HG02852 (cell line): ENCODE measurements around the gene TMCC2.
"Not testable (repeated sequence)": the region's sequence is repeated elsewhere in the genome, so short reads cannot be mapped to it uniquely, and the experiment has no call there.

Experiments
- ATAC-seq: cut with Tn5 transposase; IDR thresholded peaks from one replicate; pipeline ENCODE4 v1.9.1; 2021; ENCODE audit warnings: mild to moderate bottlenecking, moderate library complexity; ENCODE audit not compliant: unreplicated experiment

TMCC2 gene

DNA sequence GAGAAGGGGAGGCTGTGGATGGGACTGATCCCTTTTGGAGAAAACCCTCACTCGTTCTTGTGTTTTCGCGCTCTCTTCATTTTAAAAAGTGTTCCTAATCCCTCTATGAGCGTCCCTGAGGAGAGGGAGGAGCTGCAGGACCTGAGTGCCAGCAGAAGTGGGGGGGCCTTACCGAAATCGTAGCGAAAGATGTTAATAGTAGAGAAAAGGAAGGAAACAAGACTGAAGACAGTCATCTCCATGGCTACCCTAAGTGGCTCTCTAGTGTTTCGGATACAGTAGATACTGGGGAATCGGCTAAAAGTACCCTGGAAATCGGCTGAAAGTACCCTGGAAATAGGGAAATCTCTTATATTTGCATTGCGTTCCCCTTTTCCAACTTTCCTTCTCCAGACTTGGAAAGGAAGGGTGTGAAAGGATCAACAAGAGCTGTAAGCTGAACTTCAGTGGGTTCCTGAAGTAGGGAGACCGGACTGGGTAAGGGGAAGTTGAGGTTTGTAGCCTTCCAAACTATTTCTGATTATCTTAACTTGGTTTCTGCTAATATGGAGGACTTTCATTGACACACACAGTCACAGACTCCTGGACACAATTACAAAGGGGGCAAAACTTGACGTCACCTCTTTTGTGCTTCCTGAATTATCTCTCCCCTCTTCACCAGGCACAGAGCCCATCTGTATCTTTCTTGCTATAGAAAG, 15.8 kb upstream of the TMCC2 start:
- peak; percentile 21 for ATAC-seq

DNA sequence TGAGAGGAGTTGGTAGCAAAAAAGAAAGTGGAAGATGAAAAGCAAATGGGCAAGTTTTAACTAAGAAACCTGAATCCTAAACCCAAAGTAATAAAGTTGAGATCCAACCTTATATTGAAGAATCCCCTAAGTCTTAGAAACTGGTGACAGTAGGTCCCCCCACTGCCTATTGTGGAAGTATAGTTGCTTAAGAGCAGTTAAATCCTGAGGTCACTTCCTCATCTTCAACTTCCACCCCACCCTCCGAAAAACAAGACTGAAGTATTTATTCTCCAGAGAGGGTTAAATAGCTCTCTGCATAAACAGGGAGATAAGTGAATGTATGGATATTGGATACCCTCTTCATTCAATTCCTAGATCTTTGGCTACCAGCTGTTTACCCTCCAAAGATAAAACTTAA, 13.0 kb upstream of the TMCC2 start:
- no peak for ATAC-seq

DNA sequence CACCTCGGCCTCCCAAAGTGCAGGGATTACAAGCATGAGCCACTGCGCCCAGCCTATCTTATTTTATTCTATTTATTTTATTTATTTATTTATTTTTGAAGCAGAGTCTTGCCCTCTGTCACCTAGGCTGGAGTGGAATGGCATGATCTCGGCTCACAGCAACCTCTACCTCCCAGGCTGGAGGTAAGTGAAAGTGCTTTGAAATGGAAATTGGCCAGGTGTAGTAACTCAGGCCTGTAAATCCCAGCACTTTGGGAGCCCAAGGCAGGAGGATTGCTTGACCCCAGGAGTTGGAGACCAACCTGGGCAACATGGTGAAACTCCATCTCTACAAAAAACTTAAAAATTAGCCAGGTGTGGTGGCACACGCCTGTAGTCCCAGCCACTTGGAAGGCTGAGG, 11.2 kb upstream of the TMCC2 start:
- ATAC-seq: no peak

DNA sequence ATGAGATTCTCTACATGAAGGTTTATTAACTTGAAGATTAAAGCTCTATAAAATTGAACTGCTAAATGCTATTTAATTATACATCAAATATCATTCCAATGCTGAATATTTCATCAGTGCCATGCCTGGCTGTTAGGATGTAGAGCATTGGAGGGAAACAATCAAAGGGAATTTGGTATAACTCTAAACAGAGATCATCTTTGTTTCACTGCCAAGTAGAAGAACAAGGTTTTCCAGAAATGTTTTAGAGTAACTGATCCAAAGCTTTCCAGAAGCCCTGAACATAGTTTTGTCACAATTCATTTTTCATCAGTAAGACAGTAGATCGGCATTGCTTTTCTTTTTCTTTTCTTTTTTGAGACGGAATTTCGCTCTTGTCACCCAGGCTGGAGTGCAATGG, 10.3 kb upstream of the TMCC2 start:
- no peak for ATAC-seq

DNA sequence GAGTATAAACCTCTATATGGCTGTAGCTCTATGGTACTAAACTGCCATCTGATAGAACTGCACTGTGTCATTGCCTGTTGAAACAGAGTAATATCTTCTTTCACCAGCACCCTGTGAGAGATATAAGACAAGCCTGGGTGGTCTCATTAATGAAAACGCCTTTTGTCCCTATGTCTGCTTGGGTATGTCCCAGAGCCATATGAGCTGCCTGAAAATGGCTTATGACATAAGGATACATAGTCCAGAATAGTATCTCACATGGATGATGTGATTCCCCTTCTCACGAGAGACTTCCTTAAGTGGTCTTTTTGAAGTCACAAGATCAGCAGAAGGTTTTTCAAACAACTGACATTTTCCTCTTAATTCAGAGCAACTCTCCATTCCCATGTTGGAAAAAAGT, 7.3 kb upstream of the TMCC2 start:
- ATAC-seq: no peak

DNA sequence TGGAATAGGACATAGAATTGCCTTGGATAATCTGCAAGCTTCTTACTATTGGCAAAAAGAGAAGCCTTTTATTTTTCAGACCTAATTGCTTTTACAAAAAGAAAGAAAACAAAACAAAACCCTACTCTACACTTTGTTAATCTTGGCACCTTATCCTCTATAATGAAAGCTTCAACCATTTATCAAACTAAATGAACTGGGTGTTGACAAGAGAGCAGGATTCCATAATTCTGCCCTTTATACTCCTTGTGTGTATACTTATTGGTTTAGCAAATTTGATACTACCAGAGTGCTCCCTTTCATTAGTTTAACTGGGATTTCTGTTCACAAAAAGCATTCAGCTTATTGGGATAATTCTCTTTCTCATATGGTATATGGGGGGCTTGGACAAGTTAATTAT, 3.0 kb upstream of the TMCC2 start:
- no peak for ATAC-seq

DNA sequence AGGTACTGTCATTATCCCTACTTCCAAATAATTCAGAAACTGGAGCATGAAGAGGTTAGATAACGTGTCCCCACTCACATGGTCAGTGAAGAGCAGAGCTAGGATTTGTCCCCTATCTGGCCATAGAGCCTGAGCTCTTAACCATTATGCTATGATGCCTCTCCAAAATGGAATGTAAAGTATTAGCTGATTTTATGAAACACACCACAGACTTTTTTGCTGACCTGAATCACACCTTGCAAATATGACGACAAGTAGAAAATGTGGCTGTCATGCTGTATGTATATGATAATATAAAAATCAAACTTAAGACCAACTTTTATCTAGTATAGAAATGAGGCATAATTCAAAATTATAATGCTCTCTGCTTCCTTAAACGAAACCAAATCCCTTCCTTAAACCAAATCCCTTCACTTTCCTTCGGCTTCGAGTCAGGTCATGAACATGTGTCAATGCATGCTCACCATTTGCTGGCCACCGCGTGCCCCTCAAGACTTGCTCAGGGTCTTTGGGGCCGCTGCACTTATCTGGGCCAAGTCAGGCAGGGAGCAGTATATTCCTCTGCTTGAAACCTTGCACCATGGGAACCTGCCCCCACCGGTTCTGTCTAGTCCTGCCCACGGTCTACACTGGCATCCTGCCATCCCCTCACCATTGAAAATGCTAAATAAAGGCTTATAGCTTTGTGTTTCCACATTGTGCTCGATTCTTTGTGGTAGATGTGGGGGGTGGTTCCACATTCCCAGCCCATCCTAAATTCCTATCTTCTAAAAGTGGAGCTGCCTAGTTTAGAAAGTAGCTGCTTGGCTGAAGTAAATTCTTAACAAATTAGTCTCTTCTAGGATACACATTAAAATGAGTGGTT, 1.6 kb upstream of the TMCC2 start:
- no peak for ATAC-seq

DNA sequence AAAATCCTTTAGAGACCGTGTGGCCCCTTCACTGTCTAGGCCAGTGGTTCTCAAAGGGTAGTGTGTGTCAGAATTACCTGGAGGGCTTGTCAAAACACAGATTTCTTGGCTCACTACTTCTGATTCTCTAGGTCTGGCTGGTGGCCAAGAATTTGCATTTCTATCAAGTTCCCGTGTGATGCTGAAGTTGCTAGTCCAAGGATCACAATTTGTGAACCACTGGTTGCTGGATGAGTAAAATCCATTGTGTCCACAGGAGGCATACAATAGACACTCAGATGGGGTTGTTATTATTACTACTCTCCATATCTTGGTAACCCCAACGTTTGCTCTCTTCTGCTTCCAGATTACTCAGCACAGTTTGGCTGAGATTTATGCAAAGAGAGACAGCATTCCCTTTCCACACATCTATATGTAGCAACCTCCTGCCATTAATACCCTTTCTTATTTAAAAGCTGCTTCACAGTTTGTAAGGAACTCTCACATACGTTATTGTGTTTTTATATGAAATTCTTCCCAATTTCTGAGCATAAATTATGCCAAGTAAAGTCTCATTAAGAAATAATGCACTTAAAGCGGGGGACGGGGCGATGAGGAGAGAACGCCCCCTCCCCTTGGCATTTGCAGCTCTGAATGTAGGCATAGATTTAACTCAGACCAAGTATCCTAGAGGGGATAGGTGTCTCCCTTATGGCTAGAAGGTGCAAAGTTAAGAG, 720 bp upstream of the TMCC2 start:
- ATAC-seq: no peak

DNA sequence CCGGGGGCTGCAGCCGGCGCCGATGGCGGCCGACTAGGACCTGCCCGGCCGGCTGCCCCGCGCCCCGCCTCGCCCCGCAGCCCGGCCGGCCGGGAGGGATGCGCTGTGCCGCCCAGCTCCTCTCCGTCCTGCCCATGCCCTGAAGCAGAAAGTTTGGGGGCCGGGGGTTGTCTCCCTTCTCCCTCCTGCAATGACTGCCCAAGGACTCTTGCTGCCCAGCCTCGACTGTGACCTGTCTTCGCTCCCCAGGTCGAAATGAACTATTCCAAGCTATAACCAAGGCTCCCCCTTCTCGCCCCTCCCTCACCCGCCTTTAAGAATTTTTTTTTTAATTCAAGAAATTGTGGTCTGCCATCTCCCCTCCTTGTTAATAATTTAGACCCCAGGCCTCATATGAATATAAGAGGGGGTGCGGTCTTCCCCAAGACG, 361 bp downstream of the TMCC2 start:
- ATAC-seq: peak; percentile 19

DNA sequence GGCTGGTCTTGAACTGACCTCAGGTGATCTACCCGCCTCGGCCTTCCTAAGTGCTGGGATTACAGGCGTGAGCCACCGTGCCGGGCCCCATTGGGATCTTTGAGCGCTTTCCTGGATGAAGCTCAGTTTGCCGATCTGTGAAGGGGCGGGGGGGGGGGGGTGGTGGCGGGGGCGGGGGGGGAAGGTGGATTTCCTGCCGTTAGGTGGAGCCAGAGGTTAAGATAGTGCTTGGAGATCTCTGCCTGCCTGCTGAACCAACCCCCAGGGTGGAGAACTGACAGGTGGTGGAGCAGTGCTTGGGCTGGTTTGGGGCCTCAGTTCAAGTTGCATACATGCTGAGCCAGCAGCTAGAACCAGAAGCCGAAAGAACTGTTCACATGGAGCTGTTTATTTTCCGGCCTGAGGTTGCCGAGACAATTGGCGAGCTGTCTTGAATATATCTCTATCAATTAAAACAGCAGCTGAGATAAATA, 1.7 kb downstream of the TMCC2 start:
- ATAC-seq: no peak

DNA sequence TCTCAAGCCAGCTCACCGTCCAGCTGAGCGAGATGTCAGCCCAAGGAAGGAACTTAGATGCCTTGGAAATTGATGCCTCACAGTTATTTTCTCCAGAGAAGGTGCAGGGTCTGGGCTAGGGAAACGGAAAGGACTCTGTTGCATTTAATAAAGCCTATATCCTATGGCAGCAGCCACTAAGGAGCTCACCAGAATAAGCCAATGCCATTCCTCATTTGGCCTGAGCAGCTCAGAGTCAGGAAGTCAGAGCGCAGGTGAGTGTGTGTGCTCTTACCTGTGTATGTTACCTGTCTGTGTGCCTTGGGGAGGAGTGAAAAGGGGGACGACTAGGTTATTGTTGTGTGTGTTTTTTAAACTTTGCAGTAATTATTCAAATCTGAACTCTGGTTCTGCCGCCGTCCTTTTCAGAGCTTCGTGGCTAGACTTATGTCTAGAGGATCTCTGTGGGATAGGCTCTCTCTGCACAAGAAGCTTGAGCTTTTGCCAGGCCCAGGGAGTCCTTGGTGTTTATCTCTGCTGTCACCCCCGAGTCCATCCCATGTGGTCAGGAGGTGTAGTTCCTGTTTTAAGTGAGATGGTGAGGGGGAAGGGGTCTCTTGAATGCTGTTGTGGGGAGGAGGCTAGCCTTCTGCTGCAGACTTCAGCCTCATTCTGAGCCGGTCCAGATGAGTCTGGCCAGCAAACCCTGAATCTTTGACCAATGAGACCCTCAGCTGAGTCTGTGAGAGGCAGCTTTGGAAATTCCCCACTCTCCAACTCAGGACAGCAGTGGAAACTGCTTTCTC, 2.4 kb downstream of the TMCC2 start:
- no peak for ATAC-seq

DNA sequence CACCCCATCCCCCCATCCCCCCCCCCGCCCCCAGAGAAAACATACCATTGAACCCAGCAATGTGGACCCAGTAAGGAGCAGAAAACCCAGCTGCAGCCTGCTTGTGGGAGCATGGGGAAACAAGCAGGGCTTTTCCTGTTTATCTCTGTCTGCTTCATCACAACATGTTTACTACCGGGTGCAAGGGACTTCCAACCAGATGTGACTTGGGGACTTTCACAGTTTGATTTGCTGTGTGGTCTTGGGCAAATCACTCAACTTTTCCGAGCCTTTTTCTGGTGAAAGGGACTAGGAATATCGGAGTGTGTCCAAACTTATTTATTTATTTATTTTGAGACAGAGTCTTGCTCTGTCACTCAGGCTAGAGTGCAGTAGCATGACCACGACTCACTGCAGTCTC, 3.2 kb downstream of the TMCC2 start:
- no peak for ATAC-seq

DNA sequence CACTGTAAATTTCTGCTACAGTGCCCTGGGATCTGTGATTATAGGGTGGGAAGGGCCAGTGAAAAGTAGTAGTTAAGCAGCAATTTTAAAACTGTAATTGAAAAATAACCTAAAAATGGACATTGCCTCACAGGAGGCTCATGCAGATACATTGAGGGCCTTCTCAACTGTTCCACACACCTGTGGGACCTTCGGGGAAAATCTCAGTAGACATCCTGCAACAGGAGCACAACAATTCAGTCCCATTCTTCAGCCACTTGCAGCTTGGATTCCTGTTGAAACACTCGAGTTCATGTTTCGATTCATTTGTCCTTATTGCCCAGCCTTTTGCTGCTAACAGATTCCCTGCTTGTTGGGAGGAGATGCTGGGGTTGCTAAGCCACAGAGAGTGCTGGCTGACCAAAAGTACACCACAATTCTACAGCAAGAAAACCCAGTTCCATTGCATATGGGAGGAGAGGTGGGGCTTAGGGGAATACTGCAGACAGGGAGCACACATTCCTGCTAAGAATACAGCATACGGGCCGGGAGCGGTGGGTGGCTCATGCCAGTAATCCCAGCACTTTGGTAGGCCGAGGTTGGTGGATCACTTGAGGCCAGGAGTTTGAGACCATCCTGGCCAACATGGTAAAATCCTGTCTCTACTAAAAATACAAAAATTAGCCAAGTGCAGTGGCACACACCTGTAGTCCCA, 4.5 kb downstream of the TMCC2 start:
- ATAC-seq: no peak

DNA sequence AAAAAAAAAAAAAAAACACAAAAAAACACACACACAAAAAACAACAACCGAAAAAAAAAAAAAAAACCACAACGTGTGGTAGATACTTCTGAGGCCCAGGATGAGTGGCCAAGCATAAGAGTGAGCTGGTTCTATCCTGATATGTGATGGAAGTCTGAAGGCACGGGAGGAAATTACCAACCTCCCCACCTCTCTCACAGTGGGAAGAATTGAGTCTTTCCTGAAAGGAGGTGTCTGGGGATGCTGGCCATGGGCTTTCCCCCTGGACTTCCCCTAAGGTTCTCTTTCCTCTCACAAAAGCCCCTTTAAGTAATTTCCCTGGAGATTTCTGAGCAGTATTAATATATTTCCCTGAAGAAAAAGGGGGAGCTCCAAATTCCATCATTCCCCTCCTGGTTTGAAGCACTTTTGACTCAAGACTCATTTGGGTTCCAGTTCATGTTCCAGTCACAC, 5.2 kb downstream of the TMCC2 start:
- no peak for ATAC-seq

DNA sequence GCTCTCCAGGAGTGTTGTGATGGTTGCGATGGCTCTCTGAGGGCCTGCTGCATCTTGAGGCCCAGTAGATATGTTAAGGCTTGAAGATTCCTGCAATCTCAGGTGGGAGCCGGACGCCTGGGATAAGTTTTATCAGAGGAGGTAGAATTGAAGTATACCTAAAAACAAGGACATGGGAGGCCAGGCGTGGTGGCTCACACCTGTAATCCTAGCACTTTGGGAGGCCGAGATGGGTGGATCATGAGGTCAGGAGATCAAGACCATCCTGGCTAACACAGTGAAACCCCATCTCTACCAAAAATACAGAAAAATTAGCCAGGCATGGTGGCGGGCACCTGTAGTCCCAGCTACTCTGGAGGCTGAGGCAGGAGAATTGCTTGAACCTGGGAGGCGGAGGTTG, 6.2 kb downstream of the TMCC2 start:
- not testable (repeated sequence) for ATAC-seq

DNA sequence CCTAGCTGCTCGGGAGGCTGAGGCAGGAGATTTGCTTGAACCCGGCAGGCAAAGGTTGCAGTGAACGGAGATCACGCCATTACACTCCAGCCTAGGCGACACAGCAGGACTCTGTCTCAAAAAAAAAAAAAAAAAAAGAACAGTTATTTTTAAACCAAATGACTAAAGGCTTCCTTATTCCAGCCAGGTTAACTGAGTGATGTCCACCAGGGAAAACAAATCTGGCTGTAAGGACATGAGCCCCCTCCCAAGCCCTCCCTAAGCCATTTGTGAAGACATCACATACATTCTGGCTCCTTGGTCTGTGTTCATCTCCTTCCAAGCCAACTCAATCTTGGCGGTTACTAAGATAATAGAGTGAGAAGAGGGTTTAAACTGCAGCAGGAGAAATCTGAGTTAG, 8.2 kb downstream of the TMCC2 start:
- ATAC-seq: no peak

DNA sequence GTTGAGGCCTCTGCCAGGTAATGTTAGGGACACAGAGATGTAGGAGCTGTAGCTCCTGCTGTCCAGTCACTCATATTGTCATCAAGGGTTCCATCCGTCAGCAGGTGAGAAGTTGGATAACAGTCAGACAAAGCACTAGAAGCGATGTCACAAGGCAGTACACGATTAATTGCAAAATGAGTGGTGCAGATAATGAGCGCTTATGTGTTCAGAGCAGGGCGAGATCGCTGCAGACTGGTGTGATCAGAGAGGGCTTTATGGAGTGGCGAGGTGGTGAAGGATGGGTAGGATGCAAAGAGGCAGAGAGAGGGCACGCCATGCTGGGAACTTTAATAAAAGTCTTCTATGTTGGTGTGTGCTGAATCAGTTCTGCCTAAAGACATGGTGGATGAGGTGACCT, 8.8 kb downstream of the TMCC2 start:
- no peak for ATAC-seq

DNA sequence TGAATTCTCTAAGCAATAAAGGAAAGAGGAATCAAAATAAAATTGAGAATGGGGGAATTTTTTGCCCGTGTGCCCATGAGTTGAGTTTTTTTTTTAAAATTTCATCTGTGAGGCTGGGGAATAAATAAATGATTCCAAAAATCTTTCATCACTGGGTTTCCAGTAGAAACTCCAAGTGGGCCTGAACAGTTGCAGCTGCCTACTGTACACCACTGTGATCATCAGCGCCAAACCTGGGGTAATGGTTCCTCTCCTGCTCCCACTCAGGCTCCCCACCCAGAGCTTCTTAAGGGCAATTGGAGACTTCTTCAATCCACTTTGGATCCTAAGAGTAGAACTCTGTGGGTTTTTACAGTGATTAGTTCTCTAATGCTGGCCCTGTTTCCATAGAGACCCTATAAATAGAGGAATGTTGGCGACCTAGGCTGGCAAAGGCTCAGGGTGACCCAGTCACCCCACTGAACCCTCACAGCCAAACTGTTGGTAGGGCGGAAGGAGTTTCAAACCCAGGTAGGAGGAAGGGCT, 9.3 kb downstream of the TMCC2 start:
- ATAC-seq: no peak

DNA sequence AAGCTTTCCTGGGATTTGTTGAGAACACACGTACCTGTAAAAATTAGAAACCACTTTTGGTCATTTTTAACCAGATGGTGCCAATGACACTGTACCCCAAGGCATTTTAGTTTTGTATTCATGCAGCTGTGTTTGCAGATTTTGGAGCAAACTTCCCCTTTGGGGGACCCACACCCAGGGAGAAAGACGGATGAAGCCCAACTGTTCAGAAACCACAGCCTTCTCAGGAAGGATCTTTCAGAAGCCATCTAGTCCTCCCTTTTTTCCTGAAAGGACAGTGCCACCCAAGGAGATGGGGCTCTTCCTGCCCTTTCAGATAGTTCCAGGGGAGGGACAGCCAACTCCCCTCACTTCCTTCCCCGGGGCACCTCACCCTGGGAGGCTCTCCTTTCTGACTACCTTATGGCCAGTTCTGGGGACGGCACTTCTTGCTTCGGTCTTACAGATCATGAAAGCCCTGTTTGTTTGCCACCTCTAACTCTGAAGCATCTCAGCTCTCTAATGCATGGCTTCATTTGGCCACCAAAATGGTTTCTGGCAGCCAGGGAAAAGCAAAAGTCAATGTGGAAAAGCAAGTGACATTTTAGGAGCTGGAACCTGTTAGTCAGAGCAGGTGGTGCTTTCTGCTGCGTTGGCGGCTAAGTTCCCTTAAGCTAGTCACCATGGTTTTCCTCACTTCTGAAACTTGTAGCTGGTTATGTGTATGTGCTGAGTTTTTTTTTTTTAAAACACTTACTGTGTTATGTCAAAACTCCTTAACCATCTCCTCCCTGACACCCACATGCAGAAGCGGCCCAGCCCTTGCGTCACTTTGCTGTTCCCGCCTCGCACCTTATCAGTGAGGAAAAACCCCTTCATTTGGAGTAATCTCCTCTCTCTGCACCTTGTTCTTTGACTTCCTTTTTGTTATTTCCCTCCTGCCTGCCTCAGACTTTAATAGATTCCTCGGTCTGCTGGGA, 10.1 kb downstream of the TMCC2 start:
- ATAC-seq: peak; percentile 43
